Measurements from ENCODE around the gene NYAP2.

NYAP2 gene

GRCh38 chr2:225573603-225574002 is 174.1 kb downstream of the NYAP2 start:
- DNase-seq, result no peak

- DNase-seq, result no peak
Measured at GRCh38 chr2:225574582-225575138, 175.2 kb downstream of the NYAP2 start.

- no peak for DNase-seq
Measured at GRCh38 chr2:225581135-225581534, 181.6 kb downstream of the NYAP2 start.

GRCh38 chr2:225581906-225582305 is 182.4 kb downstream of the NYAP2 start:
- DNase-seq, result no peak

- DNase-seq, result no peak
Measured at GRCh38 chr2:225582355-225583116, 183.0 kb downstream of the NYAP2 start.

GRCh38 chr2:225584796-225585195 is 185.3 kb downstream of the NYAP2 start:
- peak; percentile 74 for DNase-seq

- no peak for DNase-seq
Measured at GRCh38 chr2:225590932-225591331, 191.4 kb downstream of the NYAP2 start.

- peak; percentile 70 for DNase-seq
Measured at GRCh38 chr2:225597911-225598310, 198.4 kb downstream of the NYAP2 start.

GRCh38 chr2:225598426-225598825 is 198.9 kb downstream of the NYAP2 start:
- peak; percentile 17 for DNase-seq

- peak; percentile 34 for DNase-seq
Measured at GRCh38 chr2:225598897-225599296, 199.4 kb downstream of the NYAP2 start.

GRCh38 chr2:225599856-225600255 is 200.3 kb downstream of the NYAP2 start:
- DNase-seq, result no peak

- DNase-seq, result no peak
Measured at GRCh38 chr2:225600444-225600843, 200.9 kb downstream of the NYAP2 start.

GRCh38 chr2:225600865-225601264 is 201.4 kb downstream of the NYAP2 start:
- no peak for DNase-seq

- DNase-seq, result no peak
Measured at GRCh38 chr2:225602205-225602604, 202.7 kb downstream of the NYAP2 start.

GRCh38 chr2:225608136-225608535 is 208.6 kb downstream of the NYAP2 start:
- no peak for DNase-seq

- DNase-seq, result no peak
Measured at GRCh38 chr2:225612636-225613035, 213.1 kb downstream of the NYAP2 start.

- no peak for DNase-seq
Measured at GRCh38 chr2:225614915-225615314, 215.4 kb downstream of the NYAP2 start.

- no peak for DNase-seq
Measured at GRCh38 chr2:225615514-225615913, 216.0 kb downstream of the NYAP2 start.

GRCh38 chr2:225616372-225616771 is 216.9 kb downstream of the NYAP2 start:
- no peak for DNase-seq

GRCh38 chr2:225616848-225617247 is 217.3 kb downstream of the NYAP2 start:
- no peak for DNase-seq

GRCh38 chr2:225620227-225620626 is 220.7 kb downstream of the NYAP2 start:
- DNase-seq, result no peak

- DNase-seq, result no peak
Measured at GRCh38 chr2:225630824-225631533, 231.5 kb downstream of the NYAP2 start.

- DNase-seq, result no peak
Measured at GRCh38 chr2:225632351-225632750, 232.8 kb downstream of the NYAP2 start.

GRCh38 chr2:225636558-225636957 is 237.0 kb downstream of the NYAP2 start:
- no peak for DNase-seq

Data from eye (tissue), 1 donor.